Stimulated activated CD4-positive, alpha-beta T cell treated with anti-CD3 and anti-CD28 coated beads, TNF-alpha, amount 100 ng/mL, for 48 hours (primary cell): ENCODE data around the gene UBXN7.
"Not testable (repeated sequence)": the region's sequence is repeated elsewhere in the genome, so short reads cannot be mapped to it uniquely, and the experiment has no call there.

Experiments used
- DNase-seq, 3 donors: peaks; one replicate each; pipeline ENCODE4 v3.0.0-alpha.2; 2020; ENCODE audit warnings: low read depth in 3 of 3

Gene UBXN7

GRCh38 chr3:196418601-196419000 is 13.6 kb downstream of the UBXN7 start:
- no peak for DNase-seq

- DNase-seq, result no peak
These were observed 17.8 kb downstream of the UBXN7 start for GRCh38 chr3:196414469-196414868.

DNA sequence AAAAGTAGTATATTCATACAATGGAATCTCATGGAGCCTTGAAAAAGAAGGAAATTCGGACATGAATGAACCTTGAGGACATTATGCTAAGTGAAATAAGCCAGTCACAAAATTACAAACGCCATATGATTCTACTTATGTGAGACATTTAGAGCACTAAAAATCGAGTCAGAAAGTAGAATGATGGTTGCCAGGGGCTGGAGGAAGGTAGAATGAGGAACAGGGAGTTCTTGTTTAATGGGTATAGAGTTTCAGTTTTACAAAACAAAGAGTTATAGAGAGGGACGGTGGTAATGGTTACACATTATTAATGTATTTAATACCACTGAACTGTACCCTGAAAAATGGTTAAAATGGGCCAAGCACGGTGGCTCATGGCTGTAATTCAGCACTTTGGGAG is 19.5 kb downstream of the UBXN7 start:
- no peak for DNase-seq

- DNase-seq, result no peak
These were observed 22.8 kb downstream of the UBXN7 start for GRCh38 chr3:196409409-196409808.

GRCh38 chr3:196408565-196409300 is 23.5 kb downstream of the UBXN7 start:
- no peak for DNase-seq

GRCh38 chr3:196406811-196407470 is 25.3 kb downstream of the UBXN7 start:
- no peak for DNase-seq

- DNase-seq, result no peak
These were observed 31.9 kb downstream of the UBXN7 start for GRCh38 chr3:196400331-196400730.

GRCh38 chr3:196399485-196399945 is 32.7 kb downstream of the UBXN7 start:
- DNase-seq, result no peak

DNA sequence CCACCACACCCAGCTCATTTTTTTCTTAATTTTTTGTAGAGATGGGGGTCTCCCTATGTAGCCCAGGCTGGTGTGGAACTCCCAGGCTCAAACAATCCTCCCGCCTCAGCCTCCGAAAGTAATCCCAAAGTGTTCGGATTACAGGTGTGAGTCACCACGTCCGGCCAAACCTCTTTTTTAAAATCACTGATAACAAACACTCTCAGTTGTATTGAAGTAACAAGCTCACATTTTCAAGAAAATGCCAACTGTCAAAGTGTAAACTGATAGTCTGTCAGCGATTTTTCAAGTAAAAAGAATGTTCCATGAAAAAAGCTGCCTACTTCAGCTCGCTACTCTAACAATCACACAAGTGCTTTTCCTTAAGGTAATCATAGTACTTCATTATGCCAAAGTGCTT is 33.4 kb downstream of the UBXN7 start:
- DNase-seq, result no peak

- DNase-seq, result no peak
These were observed 34.3 kb downstream of the UBXN7 start for GRCh38 chr3:196397941-196398340.

DNA sequence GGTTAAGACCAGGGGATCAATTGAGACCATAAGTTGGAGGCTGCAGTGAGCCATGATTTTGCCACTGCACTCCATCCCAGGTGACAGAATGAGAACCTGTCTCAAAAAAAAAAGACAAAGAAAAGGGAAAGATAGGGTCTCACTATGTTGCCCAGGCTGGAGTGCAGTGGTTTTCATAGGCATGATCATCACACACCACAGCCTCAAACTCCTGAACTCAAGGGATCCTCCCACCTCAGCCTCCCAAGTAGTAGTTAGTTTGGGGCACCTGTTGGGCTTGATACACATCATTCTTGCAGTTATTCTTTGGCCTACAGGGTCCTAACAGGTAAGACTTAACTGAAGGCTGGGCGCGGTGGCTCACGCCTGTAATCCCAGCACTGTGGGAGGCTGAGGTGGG is 42.1 kb downstream of the UBXN7 start:
- no peak for DNase-seq

GRCh38 chr3:196388956-196389355 is 43.3 kb downstream of the UBXN7 start:
- DNase-seq, result no peak

- DNase-seq, result not testable (repeated sequence)
These were observed 44.3 kb downstream of the UBXN7 start for GRCh38 chr3:196387941-196388340.

DNA sequence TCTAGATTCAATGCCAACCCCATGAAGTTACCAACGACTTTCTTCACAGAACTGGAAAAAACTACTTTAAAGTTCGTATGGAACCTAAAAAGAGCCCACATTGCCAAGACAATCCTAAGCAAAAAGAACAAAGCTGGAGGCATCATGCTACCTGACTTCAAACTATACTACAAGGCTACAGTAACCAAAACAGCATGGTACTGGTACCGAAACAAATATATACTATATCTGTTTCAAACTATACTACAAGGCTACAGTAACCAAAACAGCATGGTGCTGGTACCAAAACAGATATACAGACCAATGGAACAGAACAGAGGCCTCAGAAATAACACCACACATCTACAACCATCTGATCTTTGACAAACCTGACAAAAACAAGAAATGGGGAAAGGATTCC is 45.4 kb downstream of the UBXN7 start:
- not testable (repeated sequence) for DNase-seq

GRCh38 chr3:196386034-196386433 is 46.2 kb downstream of the UBXN7 start:
- not testable (repeated sequence) for DNase-seq

- DNase-seq, result not testable (repeated sequence)
These were observed 46.8 kb downstream of the UBXN7 start for GRCh38 chr3:196385446-196385845.

DNA sequence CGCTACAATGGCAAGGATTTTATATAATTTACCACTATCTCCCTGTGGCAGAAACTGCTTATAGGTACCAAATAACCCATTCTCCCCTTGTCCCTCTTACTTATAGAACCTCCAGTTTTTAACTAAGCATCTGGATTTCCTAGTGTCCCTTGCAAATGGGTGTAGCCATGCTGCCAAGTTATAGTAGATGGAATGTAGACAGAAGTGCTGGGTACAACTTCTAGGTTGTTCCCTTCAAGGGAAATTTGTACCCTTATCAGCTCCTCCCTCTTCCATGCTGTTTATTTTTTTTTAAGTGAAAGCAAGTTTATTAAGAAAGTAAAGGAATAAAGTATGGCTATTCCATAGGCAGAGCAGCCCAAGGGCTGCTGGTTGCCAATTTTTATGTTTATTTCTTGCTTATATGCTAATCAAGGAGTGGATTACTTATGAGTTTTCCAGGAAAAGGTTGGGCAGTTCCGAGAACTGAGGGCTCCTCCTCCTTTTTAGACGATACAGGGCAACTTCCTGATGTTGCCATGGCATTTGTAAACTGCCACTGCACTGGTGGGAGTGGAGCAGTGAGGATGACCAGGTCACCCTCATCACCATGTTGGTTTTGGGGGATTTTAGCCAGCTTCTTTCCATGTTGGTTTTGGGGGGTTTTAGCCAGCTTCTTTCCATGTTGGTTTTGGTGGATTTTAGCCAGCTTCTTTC is 53.9 kb downstream of the UBXN7 start:
- DNase-seq, result no peak

- no peak for DNase-seq
These were observed 54.9 kb downstream of the UBXN7 start for GRCh38 chr3:196377321-196377720.

GRCh38 chr3:196365736-196366135 is 66.5 kb downstream of the UBXN7 start:
- no peak for DNase-seq

GRCh38 chr3:196360586-196360985 is 71.6 kb downstream of the UBXN7 start:
- no peak for DNase-seq

DNA sequence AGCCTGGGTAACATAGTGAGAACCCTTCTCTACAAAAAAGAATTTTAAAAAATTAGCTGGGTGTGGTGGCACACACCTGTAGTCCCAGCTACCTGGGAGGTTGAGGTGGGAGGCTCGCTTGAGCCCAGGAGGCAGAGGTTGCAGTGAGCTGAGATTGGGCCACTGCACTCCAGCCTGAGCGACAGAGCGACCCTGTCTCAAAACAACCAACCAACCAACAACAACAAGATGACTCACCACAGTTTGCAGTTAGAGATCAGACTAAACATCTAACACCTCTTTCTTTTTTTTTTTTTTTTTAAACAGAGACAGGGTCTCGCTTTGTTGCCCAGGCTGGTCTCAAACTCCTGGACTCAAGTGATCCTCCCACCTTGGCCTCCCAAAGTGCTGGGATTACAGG is 73.7 kb downstream of the UBXN7 start:
- not testable (repeated sequence) for DNase-seq

- DNase-seq, result no peak
These were observed 74.3 kb downstream of the UBXN7 start for GRCh38 chr3:196357905-196358304.

GRCh38 chr3:196356556-196356955 is 75.7 kb downstream of the UBXN7 start:
- no peak for DNase-seq
